GM12875 (cell line): ENCODE results near the gene ERMN.
"Not testable (repeated sequence)": the region's sequence is repeated elsewhere in the genome, so short reads cannot be mapped to it uniquely, and the experiment has no call there.

ENCODE experiments used
- H3K4me3 ChIP-seq: one replicate; pipeline ENCODE4 v1.5.1; 2011; ENCODE audit warnings: low read depth, low read length, control low read depth
- CTCF ChIP-seq: IDR thresholded peaks from 2 replicates; pipeline ENCODE4 v1.5.1; 2011; ENCODE audit warnings: low read depth, mild to moderate bottlenecking, control low read depth, inconsistent platforms, low read length, moderate library complexity, borderline replicate concordance; ENCODE audit not compliant: insufficient read depth

ERMN gene

GRCh38 chr2:157361526-157361925, 35.9 kb upstream of the ERMN start:
- H3K4me3 ChIP-seq, result no peak overlapping the region
- TF ChIP-seq CTCF, result no peak

- no peak overlapping the region for H3K4me3 ChIP-seq
- TF ChIP-seq CTCF, result no peak
Measured at GRCh38 chr2:157359628-157360027, 34.0 kb upstream of the ERMN start.

- no peak overlapping the region for H3K4me3 ChIP-seq
- TF ChIP-seq CTCF, result no peak
Measured at GRCh38 chr2:157355618-157356017, 30.0 kb upstream of the ERMN start.

- no peak for TF ChIP-seq CTCF
- H3K4me3 ChIP-seq, result no peak overlapping the region
Measured at GRCh38 chr2:157349949-157350515, 24.4 kb upstream of the ERMN start.

- no peak overlapping the region for H3K4me3 ChIP-seq
- TF ChIP-seq CTCF, result no peak
Measured at GRCh38 chr2:157348291-157348921, 22.8 kb upstream of the ERMN start.

GRCh38 chr2:157345647-157346389, 20.2 kb upstream of the ERMN start:
- TF ChIP-seq CTCF, result no peak
- H3K4me3 ChIP-seq, result no peak overlapping the region

GRCh38 chr2:157341381-157341780, 15.8 kb upstream of the ERMN start:
- not testable (repeated sequence) for H3K4me3 ChIP-seq
